NCI-H1436 (cell line): ENCODE results near the gene EFEMP2.

ENCODE experiments used
- DNase-seq: peaks from one replicate; lab custom pipeline; 2025; lab: John Stamatoyannopoulos, UW

Gene EFEMP2

DNA sequence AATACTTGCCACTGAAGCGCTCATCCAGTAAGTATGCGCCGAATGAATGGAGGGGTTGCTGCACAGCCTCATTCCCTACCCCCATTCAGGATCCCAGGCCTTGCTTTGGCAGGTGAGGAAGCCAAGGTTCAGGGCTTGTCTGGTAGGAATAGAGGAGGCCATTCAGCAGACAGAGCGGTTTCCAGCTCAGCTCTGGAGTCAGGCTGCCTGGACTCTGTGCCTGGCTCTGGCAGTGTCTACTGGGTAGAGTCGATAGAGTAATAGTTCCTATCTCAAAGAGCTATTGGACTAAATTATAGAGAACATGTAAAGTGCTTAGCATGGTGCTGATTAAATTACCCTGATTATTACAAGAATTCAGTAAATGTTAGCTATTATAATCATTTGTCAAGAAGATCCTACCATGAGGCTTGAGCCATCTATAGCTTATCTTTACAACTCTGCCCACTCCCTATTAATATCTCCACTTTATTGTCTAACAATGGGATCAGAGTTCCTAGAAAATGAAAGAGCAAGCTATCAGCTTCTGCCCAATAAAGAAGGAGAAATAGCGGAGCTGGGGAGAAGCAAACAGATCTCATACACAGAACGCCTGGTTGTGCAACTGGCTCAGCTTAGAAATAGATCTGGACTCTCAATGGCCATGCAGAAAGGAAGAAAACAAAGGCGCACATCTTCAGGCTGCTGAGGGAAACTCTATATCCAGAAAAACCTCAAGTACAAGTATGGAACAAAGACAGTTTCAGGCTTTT lies 45.4 kb downstream of the EFEMP2 start:
- DNase-seq = no peak

DNA sequence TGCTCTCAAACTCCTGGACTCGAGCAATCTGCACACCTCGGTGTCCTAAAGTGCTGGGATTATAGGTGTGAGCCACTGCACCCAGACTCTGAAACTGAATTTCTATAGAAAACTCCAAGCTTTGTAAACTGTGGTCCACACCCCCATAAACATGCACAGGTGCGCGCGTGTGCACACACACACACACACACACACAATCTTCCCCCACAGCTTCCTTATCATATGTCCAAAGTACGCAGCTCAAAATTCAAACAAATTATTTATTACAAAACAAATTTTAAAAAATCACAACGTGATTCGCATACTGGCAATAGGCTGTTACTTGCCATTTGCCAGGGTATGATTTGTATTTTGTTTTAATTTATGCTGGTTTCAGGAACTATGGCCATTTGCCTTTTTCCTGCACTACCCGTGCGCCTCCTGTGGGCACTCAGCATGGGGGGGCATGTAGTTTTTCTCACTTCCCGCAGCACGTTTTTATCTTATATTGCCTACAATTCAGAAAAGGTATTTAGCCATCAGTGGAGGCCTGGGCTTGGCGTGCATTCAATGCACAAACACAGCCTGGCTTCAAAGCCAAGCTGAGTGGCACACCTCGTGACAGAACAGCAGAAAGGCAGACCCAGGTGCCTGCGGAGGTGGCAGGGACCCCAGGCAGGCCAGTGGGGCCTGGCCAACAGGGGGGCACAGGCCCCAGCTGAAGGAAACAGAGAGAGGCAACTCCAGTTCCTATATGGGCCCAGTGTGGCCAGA lies 49.6 kb downstream of the EFEMP2 start:
- no peak for DNase-seq

DNA sequence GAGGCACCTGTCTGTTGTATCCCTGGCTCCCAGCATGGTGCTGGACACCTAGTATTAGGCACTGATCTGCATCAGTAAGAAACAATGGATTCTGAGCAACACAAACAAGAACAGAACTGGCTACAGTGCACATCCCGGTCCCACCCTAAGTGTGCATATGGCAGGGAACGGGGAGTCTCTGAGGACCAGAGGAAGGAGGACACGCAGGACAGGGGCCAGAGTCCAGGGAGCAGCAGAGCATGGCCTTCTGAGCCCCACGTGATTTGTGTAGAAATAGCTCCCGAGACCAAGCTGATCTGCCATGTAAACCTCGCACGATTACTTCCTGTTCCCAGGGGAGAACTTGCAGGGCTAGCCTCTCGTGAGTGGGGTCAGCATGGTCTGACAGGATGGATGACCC lies 51.5 kb downstream of the EFEMP2 start:
- DNase-seq = no peak

DNA sequence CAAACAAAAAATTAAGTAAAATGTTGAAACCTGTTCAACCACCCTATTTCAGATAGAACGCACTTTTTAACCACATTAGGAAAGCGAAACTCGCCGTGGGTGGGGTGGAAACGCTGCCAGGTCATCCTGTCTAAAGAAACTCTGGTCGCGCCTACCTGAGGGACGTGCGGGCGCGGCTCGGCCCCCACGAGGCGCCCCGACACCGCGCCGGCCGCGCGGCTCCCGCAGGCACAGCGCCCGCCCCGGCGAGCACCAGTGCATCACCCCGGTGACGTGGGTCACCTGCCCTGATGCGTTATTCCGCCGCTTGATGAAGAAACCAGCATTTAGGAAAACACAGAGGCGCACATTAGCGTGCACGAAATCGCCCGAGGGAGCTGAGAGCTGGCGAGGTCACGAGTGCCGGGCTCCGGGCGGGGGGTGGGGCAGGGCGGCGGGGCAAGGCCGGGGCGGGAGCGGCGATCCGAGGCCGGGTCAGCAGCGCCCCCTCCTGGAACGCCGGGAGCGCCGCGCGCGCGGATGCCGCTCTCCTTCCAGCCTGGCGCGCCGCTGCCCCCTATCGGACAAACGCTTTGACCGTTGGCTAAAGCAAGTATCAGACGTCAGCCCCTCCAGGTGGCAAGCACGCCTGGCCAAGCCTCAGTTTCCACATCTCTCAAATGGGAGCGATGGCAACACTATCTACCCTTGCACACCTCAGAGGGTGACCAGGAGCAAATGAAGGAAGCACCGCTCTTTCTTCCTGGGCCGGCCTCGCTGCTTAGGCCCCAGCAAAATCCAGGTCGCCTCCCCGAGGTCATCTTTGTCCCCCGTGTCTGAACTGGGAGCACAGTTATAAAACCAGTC lies 54.5 kb downstream of the EFEMP2 start:
- DNase-seq = peak; percentile 88

DNA sequence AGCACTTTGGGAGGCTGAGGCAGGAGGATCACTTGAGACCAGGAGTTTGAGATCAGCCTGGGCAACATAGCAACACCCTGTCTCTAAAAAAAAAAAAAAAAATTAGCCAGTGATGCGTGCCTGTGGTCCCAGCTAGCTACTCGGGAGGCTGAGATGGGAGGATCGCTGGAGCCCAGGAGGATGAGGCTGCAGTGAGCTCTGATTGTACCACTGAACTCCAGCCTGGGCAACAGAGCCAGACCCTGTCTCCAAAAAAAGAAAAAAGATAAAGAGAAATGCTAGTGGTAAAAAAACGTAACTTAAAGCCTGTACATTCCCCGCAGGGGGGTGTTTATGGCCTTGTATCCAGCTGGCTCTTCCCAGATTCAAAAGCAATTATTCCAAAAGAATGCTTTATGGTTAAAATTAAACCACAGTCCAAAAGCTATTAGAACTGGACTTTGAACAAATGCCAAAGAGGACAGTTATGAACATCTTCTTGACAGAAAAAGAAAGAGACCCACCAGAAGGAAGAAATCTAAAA lies 55.2 kb downstream of the EFEMP2 start:
- DNase-seq = no peak

DNA sequence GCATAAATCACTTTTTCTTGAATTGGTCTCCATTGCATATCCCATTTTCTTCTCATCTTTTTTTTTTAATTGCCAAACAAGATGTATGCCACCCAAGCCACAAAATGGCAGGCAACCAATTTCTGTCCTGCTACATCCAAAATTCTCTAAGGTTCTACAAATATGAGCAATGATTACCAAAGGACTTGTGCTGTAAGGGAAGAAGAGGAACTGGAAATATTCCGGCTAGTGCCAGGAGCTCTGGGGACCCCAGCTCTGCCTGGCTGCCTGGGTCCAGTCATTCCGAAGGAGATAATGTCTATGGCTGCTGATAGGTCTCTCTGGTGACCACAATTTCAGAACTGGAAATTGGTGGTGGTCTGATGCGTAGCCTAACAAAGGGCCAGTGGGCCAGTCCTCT lies 55.9 kb downstream of the EFEMP2 start:
- DNase-seq = no peak
